ENCODE results near the gene CACNA1G.

GRCh38 chr17:50675190-50675589 is 114.7 kb downstream of the CACNA1G start:
- TF ChIP-seq EZH2 (IDR thresholded peaks at IDR 0.05) = no peak
- TF ChIP-seq CTCF (IDR thresholded peaks at IDR 0.05) = no peak
